ENCODE data around the gene RESF1.
A peak's percentile ranks its signal among the peaks of the same experiment; 100 is the strongest.

Gene RESF1

DNA sequence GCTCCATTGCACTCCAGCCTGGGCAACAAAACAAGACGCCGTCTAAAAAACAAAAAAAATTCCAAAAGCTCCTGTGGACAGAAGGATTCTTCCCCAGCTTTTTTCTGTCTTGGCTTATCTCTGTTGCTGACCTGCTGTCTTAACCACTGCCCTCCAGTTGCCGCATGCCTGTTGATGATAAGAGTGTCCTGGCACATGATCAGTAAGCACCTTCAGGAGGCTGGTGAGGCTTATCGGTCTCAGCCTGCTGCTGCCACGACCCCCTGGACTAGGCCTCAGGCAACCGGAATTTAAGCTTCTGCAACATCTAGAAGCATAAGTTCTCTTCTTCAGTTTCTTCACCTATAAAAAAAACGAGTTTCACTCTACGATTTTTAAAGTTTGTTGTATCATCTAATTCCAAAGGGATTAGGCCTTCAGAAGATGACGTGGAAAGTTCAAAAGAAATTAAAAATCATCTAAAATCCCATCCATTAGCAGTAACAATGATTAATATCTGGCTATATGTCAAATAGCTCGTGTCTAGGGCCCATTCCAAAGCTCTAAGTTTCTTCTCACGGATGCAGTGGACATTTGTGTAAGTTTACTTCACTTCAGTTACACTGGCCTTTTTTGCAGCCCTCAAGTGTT, 46.4 kb downstream of the RESF1 start:
- H3K4me3 Mint-ChIP-seq: no peak overlapping the region

More for the DNA sequence above, 46.4 kb downstream of the RESF1 start:
- no peak for DNase-seq (ENCODE audit: low spot score in 2 of 2)
- Mint-ChIP-seq H3K27me3 (no peaks in the 10 kb centered on the region), H3K4me1 (peaks cover 3% of the 10 kb centered on the region), H3K36me3 (peaks cover 14% of the 10 kb centered on the region), H3K9me3 (no peaks in the 10 kb centered on the region), H3K27ac (peak overlapping the region; percentile 78)
- ATAC-seq (ENCODE audit: low read depth): no peak

All from memory B cell (primary cell).